ENCODE measurements around the gene SPPL3.

The SPPL3 gene

DNA sequence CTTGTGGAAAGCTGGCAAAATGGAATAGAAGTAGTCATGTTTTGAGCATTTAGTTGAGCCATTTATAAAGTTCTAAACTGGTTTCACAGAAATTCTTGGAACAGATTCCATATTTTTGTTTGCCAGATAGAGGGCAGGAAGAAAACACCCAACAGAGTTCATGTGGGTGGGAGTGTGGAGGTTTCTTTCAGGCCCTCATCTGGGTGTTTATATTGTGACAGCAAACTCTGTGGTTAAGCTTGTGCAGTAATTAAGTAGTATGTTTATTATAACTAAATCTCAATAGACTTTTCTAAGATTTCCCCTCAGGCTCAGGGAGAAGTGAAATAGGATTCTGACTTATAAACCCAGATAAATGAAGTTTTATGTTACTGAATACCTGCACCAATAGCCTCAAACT, 57.4 kb downstream of the SPPL3 start:
- Histone ChIP-seq H3K36me3 (ENCODE audit: control insufficient read depth, insufficient read depth, low read length) (no peaks in the 10 kb centered on the region; the same call in 1 of the 2 replicates), H3K27me3 (replicated peaks; ENCODE audit: control insufficient read depth, insufficient read depth, low read length) (no peaks in the 10 kb centered on the region), H3K4me3 (replicated peaks; ENCODE audit: low read depth, low read length) (no peak overlapping the region)
- TF ChIP-seq, protein P1, sequence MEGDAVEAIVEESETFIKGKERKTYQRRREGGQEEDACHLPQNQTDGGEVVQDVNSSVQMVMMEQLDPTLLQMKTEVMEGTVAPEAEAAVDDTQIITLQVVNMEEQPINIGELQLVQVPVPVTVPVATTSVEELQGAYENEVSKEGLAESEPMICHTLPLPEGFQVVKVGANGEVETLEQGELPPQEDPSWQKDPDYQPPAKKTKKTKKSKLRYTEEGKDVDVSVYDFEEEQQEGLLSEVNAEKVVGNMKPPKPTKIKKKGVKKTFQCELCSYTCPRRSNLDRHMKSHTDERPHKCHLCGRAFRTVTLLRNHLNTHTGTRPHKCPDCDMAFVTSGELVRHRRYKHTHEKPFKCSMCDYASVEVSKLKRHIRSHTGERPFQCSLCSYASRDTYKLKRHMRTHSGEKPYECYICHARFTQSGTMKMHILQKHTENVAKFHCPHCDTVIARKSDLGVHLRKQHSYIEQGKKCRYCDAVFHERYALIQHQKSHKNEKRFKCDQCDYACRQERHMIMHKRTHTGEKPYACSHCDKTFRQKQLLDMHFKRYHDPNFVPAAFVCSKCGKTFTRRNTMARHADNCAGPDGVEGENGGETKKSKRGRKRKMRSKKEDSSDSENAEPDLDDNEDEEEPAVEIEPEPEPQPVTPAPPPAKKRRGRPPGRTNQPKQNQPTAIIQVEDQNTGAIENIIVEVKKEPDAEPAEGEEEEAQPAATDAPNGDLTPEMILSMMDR (IDR thresholded peaks at IDR 0.05; ENCODE audit: insufficient read depth, low read length, poor library complexity, severe bottlenecking), result no peak
- no peak for DNase-seq (ENCODE audit: extremely low read depth, insufficient read length)

DNA sequence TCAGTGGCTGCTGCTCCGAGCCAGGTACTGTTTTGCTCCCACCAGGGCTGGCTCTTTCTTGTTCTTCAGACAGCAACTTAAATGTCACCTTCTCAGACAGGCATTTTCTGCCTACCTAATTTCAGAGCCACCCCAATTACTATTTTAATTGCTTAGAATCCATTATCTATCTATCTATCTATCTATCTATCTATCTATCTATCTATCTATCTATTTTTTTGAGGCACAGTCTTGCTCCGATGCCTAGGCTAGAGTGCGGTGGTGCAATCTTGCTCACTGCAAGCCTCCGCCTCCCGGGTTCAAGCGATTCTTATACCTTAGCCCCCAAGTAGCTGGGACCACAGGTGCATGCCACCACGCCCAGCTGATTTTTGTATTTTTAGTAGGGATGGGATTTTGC, 58.5 kb downstream of the SPPL3 start:
- H3K27me3 ChIP-seq (replicated peaks; ENCODE audit: control insufficient read depth, insufficient read depth, low read length), result no peaks in the 10 kb centered on the region
- TF ChIP-seq, protein P1 (IDR thresholded peaks at IDR 0.05; ENCODE audit: insufficient read depth, low read length, poor library complexity, severe bottlenecking), result no peak
- DNase-seq (ENCODE audit: extremely low read depth, insufficient read length), result no peak
- H3K36me3 ChIP-seq (ENCODE audit: control insufficient read depth, insufficient read depth, low read length), result no peaks in the 10 kb centered on the region; the same call in 1 of the 2 replicates
- no peak overlapping the region for H3K4me3 ChIP-seq (replicated peaks; ENCODE audit: low read depth, low read length)

DNA sequence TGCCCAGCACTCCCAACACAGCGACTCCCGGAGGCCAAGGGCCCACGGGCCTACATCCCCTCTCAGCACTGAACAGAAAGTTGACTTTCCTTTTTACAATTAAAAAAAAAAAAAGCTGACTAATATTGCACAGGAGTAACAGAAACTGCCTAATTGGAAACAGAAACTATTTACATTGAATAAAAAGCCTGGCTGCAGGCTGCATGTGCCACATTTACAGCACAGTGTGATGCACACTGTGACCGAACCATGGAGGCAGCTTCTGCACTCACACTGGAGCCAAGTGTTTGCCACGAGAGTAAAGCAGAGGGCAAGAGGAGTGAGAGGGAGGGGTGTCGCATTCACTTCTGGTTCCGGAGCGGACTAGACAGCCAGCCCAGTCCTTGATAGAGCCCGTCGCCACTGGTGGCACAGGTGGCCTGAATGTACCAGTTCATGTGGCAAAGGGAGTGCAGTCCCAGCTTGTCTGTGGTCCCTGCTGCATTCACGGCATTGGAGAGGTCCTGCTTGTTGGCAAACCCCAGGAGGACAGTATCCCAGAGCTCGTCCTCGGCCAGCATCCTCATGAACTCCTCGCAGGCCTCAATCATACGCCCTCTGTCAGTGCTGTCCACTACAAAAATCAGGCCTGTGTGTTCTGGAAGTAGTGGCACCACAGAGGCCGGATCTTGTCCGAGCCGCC, 59.2 kb downstream of the SPPL3 start:
- TF ChIP-seq, protein P1 (IDR thresholded peaks at IDR 0.05; ENCODE audit: insufficient read depth, low read length, poor library complexity, severe bottlenecking), result no peak
- Histone ChIP-seq H3K4me3 (replicated peaks; ENCODE audit: low read depth, low read length) (no peak overlapping the region), H3K36me3 (ENCODE audit: control insufficient read depth, insufficient read depth, low read length) (no peaks in the 10 kb centered on the region; the same call in 1 of the 2 replicates), H3K27me3 (replicated peaks; ENCODE audit: control insufficient read depth, insufficient read depth, low read length) (no peaks in the 10 kb centered on the region)
- no peak for DNase-seq (ENCODE audit: extremely low read depth, insufficient read length)

DNA sequence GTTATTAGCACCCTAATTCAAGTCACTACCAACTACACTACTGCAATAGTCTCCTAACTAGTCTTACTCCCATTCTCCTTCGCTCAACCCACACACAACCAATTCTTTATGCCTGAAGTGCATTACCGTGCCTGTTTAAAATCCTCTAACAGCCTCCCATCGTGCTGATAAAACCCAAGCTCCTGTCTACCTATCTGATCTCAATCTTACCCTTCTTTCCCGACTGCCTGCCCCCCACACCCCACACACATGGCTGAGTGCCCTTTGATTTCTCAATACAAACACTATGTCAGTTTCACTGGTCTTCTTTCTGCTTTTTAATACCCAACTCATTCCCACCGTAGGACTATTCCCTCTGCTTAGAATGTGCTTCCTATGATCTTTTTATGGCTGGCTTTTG, 59.9 kb downstream of the SPPL3 start:
- no peak for DNase-seq (ENCODE audit: extremely low read depth, insufficient read length)
- Histone ChIP-seq H3K36me3 (ENCODE audit: control insufficient read depth, insufficient read depth, low read length) (no peaks in the 10 kb centered on the region; the same call in 1 of the 2 replicates), H3K27me3 (replicated peaks; ENCODE audit: control insufficient read depth, insufficient read depth, low read length) (no peaks in the 10 kb centered on the region), H3K4me3 (replicated peaks; ENCODE audit: low read depth, low read length) (no peak overlapping the region)
- TF ChIP-seq, protein P1 (IDR thresholded peaks at IDR 0.05; ENCODE audit: insufficient read depth, low read length, poor library complexity, severe bottlenecking), result no peak

DNA sequence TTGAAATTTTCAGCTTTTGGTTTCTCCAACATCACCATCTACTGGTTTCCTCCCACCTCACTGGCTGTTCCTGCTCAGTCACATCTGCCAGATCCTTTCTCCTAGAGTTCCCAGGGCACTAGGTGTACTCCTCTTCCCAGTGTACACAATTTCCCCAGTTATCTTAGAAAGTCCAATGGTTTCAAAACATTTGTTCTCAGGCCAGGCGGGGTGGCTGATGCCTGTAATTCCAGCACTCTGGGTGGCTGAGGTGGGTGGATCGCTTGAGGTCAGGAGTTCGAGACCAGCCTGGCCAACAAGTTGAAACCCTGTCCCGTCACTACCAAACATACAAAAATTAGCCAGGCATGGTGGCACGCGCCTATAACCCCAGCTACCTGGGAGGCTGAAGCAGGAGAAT, 60.7 kb downstream of the SPPL3 start:
- TF ChIP-seq, protein P1 (IDR thresholded peaks at IDR 0.05; ENCODE audit: insufficient read depth, low read length, poor library complexity, severe bottlenecking), result no peak
- Histone ChIP-seq H3K4me3 (replicated peaks; ENCODE audit: low read depth, low read length) (no peak overlapping the region), H3K27me3 (replicated peaks; ENCODE audit: control insufficient read depth, insufficient read depth, low read length) (no peaks in the 10 kb centered on the region), H3K36me3 (ENCODE audit: control insufficient read depth, insufficient read depth, low read length) (no peaks in the 10 kb centered on the region; the same call in 1 of the 2 replicates)
- no peak for DNase-seq (ENCODE audit: extremely low read depth, insufficient read length)
